GM21447 (cell line): ENCODE measurements around the gene MAD2L1.
A peak's percentile ranks its signal among the peaks of the same experiment; 100 is the strongest.
"Not testable (repeated sequence)": the region's sequence is repeated elsewhere in the genome, so short reads cannot be mapped to it uniquely, and the experiment has no call there.

ENCODE experiments used
- ATAC-seq: cut with Tn5 transposase; IDR thresholded peaks from one replicate; pipeline ENCODE4 v1.9.1; 2021; ENCODE audit not compliant: unreplicated experiment

MAD2L1 gene

GRCh38 chr4:120066517-120067340, at the start of gene MAD2L1:
MAD2L1 (minus strand) TSS chr4:120066848; CDS start chr4:120066734, 114 bp downstream.
- ATAC-seq: peak; percentile 85

- no peak for ATAC-seq
These were observed 45.1 kb upstream of the MAD2L1 start for GRCh38 chr4:120111745-120112144.

- ATAC-seq: no peak
These were observed 42.8 kb upstream of the MAD2L1 start for GRCh38 chr4:120109406-120109805.

- peak; percentile 87 for ATAC-seq
These were observed 38.8 kb upstream of the MAD2L1 start for GRCh38 chr4:120105472-120105871.

- no peak for ATAC-seq
These were observed 30.1 kb upstream of the MAD2L1 start for GRCh38 chr4:120096508-120097297.

GRCh38 chr4:120088507-120088906, 21.9 kb upstream of the MAD2L1 start:
- no peak for ATAC-seq

GRCh38 chr4:120088066-120088465, 21.4 kb upstream of the MAD2L1 start:
- not testable (repeated sequence) for ATAC-seq

GRCh38 chr4:120085705-120086104, 19.1 kb upstream of the MAD2L1 start:
- ATAC-seq: no peak

- ATAC-seq: no peak
These were observed 17.7 kb upstream of the MAD2L1 start for GRCh38 chr4:120084327-120084726.

- no peak for ATAC-seq
These were observed 16.5 kb upstream of the MAD2L1 start for GRCh38 chr4:120083152-120083551.

GRCh38 chr4:120082251-120082650, 15.6 kb upstream of the MAD2L1 start:
- ATAC-seq: no peak

GRCh38 chr4:120081726-120082125, 15.1 kb upstream of the MAD2L1 start:
- no peak for ATAC-seq

GRCh38 chr4:120080533-120080932, 13.9 kb upstream of the MAD2L1 start:
- no peak for ATAC-seq

GRCh38 chr4:120079839-120080520, 13.3 kb upstream of the MAD2L1 start:
- no peak for ATAC-seq

- no peak for ATAC-seq
These were observed 11.6 kb upstream of the MAD2L1 start for GRCh38 chr4:120078216-120078615.

GRCh38 chr4:120071192-120071795, 4.6 kb upstream of the MAD2L1 start:
- no peak for ATAC-seq

GRCh38 chr4:120070196-120070595, 3.5 kb upstream of the MAD2L1 start:
- ATAC-seq: no peak

GRCh38 chr4:120065974-120066516, 603 bp downstream of the MAD2L1 start:
- peak; percentile 50 for ATAC-seq

GRCh38 chr4:120064887-120065286, 1.8 kb downstream of the MAD2L1 start:
- no peak for ATAC-seq

GRCh38 chr4:120063711-120064110, 2.9 kb downstream of the MAD2L1 start:
- ATAC-seq: not testable (repeated sequence)
